LoVo (cell line): ENCODE measurements around the gene ZNF134.
A peak's percentile ranks its signal among the peaks of the same experiment; 100 is the strongest.

Experiments
- DNase-seq: peaks from one replicate; pipeline ENCODE4 v3.0.0-alpha.2; 2016; ENCODE audit warnings: low spot score

Gene ZNF134

GRCh38 chr19:57613941-57614743 lies at the start of gene ZNF134:
TSS of gene ZNF134 (plus strand) at chr19:57614242. CDS start at chr19:57619469, 5,227 bp downstream.
- no peak for DNase-seq

GRCh38 chr19:57566396-57567265 lies 47.4 kb upstream of the ZNF134 start:
- no peak for DNase-seq

- no peak for DNase-seq
Measured at GRCh38 chr19:57570707-57571106, 43.3 kb upstream of the ZNF134 start.

GRCh38 chr19:57572415-57572947 lies 41.6 kb upstream of the ZNF134 start:
- no peak for DNase-seq

- no peak for DNase-seq
Measured at GRCh38 chr19:57576661-57577060, 37.4 kb upstream of the ZNF134 start.

GRCh38 chr19:57578487-57579205 lies 35.4 kb upstream of the ZNF134 start, which contains the start of gene ZNF416:
TSS of gene ZNF416 (minus strand) at chr19:57578911. CDS start at chr19:57578704, 207 bp downstream.
- DNase-seq: no peak

GRCh38 chr19:57583104-57583520 lies 30.9 kb upstream of the ZNF134 start:
- DNase-seq: no peak

GRCh38 chr19:57583521-57584416 lies 30.3 kb upstream of the ZNF134 start, which contains the start of gene ZIK1:
TSS of gene ZIK1 (plus strand) at chr19:57584145. CDS start at chr19:57584357, 212 bp downstream.
- no peak for DNase-seq

GRCh38 chr19:57587529-57587928 lies 26.5 kb upstream of the ZNF134 start:
- no peak for DNase-seq

GRCh38 chr19:57599377-57599760 lies 14.7 kb upstream of the ZNF134 start:
- DNase-seq: no peak

- no peak for DNase-seq
Measured at GRCh38 chr19:57599761-57600383, 14.2 kb upstream of the ZNF134 start, which contains the start of gene ZNF530. TSS of gene ZNF530 (plus strand) at chr19:57599885. CDS start at chr19:57604346, 4,461 bp downstream.

- no peak for DNase-seq
Measured at GRCh38 chr19:57606931-57607330, 7.1 kb upstream of the ZNF134 start.

- DNase-seq: no peak
Measured at GRCh38 chr19:57611113-57611512, 2.9 kb upstream of the ZNF134 start.

- no peak for DNase-seq
Measured at GRCh38 chr19:57615346-57615745, 1.3 kb downstream of the ZNF134 start.

GRCh38 chr19:57620673-57621348 lies 6.8 kb downstream of the ZNF134 start:
- no peak for DNase-seq

- no peak for DNase-seq
Measured at GRCh38 chr19:57623091-57623490, 9.0 kb downstream of the ZNF134 start.

GRCh38 chr19:57632987-57633831 lies 19.2 kb downstream of the ZNF134 start, which contains the start of gene ZNF211:
TSS of gene ZNF211 (plus strand) at chr19:57633168. CDS start at chr19:57633347, 179 bp downstream.
- peak; percentile 16 for DNase-seq

- DNase-seq: no peak
Measured at GRCh38 chr19:57633832-57634131, 19.7 kb downstream of the ZNF134 start.

GRCh38 chr19:57637379-57637778 lies 23.3 kb downstream of the ZNF134 start:
- no peak for DNase-seq
